ENCODE results near the gene SLC9A9. TPM values are rescaled to one million over a fixed set of nuclear protein-coding genes. Genes with fewer than 3 reads are reported as not detected.

SLC9A9 gene
- polyA plus RNA-seq, 1 donor (not counting 4 experiments of a cell fraction or from before 2014, with no cell fraction given): 5.2 TPM

DNA sequence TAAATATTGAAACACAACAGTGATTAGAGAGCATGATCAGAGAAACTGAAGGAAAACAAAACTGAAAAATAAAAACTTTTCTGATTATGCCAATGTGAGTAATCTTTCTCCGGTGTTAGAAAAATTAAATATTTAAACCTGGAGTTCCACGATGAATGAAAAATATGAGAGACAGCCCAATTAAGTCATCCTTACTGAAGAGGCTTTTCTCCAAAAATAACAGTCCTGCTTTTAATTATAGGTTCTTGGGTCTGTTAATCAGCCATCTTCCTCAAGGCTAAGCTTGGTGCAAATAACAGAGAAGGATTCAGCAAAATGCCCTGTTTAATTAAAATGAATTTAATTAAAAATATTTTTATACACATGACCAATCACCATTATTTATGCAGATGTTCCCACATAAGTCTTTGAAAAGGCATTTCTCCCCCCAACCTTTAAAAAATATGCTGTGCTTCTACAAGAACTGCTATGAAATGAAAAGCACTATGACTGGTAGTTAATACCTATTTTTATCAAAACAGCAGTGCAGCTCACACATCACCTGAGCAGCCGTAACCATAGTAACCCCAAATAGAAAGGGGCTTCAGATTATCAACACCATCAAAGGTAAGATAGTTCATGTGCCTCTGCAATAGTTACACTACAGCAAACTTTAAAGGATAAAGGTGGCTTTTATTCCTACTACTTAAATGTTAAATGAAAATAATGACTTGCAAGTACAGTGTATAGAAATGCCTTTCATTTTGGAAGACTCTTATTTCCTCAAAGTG is 175.7 kb downstream of the SLC9A9 start:
- DNase-seq (ENCODE audit: low read depth, low spot score) (no peak), FAIRE-seq (no peak)
- Histone ChIP-seq H3K4me2 (ENCODE audit: control insufficient read depth, extremely low read depth, insufficient read depth, low read depth, low read length) (no peak overlapping the region), H4K20me1 (ENCODE audit: control insufficient read depth, extremely low read depth, insufficient read depth, low read length) (no peaks in the 10 kb centered on the region), H3K9ac (ENCODE audit: control insufficient read depth, extremely low read depth, insufficient read depth, low read length) (no peak overlapping the region), H3K9me3 (ENCODE audit: control insufficient read depth, low read depth, low read length) (no peaks in the 10 kb centered on the region), H3K4me1 (ENCODE audit: control insufficient read depth, extremely low read depth, insufficient read depth, low read length) (no peaks in the 10 kb centered on the region), H3K27ac (ENCODE audit: control insufficient read depth, insufficient read depth, low read length) (no peak overlapping the region), H3K36me3 (ENCODE audit: control insufficient read depth in 2 of 2, extremely low read depth in 1 of 2, insufficient read depth in 2 of 2, low read length in 2 of 2) (no peaks in the 10 kb centered on the region), H3K9me1 (ENCODE audit: control insufficient read depth, extremely low read depth, insufficient read depth, low read length) (no peaks in the 10 kb centered on the region), H3K79me2 (ENCODE audit: control insufficient read depth, insufficient read depth, low read length) (no peaks in the 10 kb centered on the region), H2AFZ (ENCODE audit: control insufficient read depth, low read length) (no peak overlapping the region), H3K4me3 (ENCODE audit: control insufficient read depth in 2 of 3, extremely low read depth in 1 of 3, insufficient read depth in 2 of 3, low read depth in 1 of 3, low read length in 3 of 3) (no peak overlapping the region), H3K27me3 (ENCODE audit: control insufficient read depth, extremely low read depth, insufficient read depth, low read length) (no peaks in the 10 kb centered on the region)
- TF ChIP-seq EZH2 (IDR thresholded peaks at IDR 0.05; ENCODE audit: low read length): no peak
- TF ChIP-seq, protein P1, sequence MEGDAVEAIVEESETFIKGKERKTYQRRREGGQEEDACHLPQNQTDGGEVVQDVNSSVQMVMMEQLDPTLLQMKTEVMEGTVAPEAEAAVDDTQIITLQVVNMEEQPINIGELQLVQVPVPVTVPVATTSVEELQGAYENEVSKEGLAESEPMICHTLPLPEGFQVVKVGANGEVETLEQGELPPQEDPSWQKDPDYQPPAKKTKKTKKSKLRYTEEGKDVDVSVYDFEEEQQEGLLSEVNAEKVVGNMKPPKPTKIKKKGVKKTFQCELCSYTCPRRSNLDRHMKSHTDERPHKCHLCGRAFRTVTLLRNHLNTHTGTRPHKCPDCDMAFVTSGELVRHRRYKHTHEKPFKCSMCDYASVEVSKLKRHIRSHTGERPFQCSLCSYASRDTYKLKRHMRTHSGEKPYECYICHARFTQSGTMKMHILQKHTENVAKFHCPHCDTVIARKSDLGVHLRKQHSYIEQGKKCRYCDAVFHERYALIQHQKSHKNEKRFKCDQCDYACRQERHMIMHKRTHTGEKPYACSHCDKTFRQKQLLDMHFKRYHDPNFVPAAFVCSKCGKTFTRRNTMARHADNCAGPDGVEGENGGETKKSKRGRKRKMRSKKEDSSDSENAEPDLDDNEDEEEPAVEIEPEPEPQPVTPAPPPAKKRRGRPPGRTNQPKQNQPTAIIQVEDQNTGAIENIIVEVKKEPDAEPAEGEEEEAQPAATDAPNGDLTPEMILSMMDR (optimal IDR thresholded peaks at IDR 0.05 in 1 of 3, IDR thresholded peaks at IDR 0.05 in 1 of 3, conservative IDR thresholded peaks at IDR 0.05 in 1 of 3; ENCODE audit: extremely low read depth in 1 of 3, insufficient read depth in 2 of 3, low read length in 3 of 3): no peak
- dilution Hi-C loops (cut with MboI; ENCODE audit: extremely low pct_ligation_motif_present, low sequenced_read_pairs): no loop called here

DNA sequence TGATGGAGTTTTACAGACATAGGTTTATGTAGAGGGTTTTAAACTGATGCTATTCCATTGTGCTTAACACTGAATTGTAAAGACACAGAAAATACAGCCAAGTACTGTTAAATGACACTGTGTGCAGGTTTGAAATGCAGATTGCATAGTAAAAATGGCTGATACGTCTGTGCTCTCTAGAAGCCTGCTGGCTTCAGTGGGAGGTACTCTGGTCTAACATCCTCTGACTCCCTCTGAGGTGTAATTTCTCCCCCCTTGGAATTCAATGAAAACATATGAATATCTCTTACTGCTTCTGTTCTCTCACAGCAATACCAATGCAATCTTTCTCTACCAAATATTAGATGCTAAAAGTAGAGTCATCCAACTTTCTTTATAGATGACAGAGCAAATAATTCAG is 176.6 kb downstream of the SLC9A9 start:
- dilution Hi-C loops (cut with MboI; ENCODE audit: extremely low pct_ligation_motif_present, low sequenced_read_pairs): no loop called here
- H3K4me2 ChIP-seq (ENCODE audit: control insufficient read depth, extremely low read depth, insufficient read depth, low read depth, low read length): no peak overlapping the region
- H3K27ac ChIP-seq (ENCODE audit: control insufficient read depth, insufficient read depth, low read length): no peak overlapping the region
- H3K9ac ChIP-seq (ENCODE audit: control insufficient read depth, extremely low read depth, insufficient read depth, low read length): no peak overlapping the region
- no peak for FAIRE-seq
- no peak overlapping the region for H3K4me3 ChIP-seq (ENCODE audit: control insufficient read depth in 2 of 3, extremely low read depth in 1 of 3, insufficient read depth in 2 of 3, low read depth in 1 of 3, low read length in 3 of 3)
- no peak for TF ChIP-seq EZH2 (IDR thresholded peaks at IDR 0.05; ENCODE audit: low read length)
- TF ChIP-seq, protein P1 (optimal IDR thresholded peaks at IDR 0.05 in 1 of 3, IDR thresholded peaks at IDR 0.05 in 1 of 3, conservative IDR thresholded peaks at IDR 0.05 in 1 of 3; ENCODE audit: extremely low read depth in 1 of 3, insufficient read depth in 2 of 3, low read length in 3 of 3): no peak
- no peaks in the 10 kb centered on the region for H4K20me1 ChIP-seq (ENCODE audit: control insufficient read depth, extremely low read depth, insufficient read depth, low read length)
- no peak overlapping the region for H2AFZ ChIP-seq (ENCODE audit: control insufficient read depth, low read length)
- H3K27me3 ChIP-seq (ENCODE audit: control insufficient read depth, extremely low read depth, insufficient read depth, low read length): no peaks in the 10 kb centered on the region
- H3K9me3 ChIP-seq (ENCODE audit: control insufficient read depth, low read depth, low read length): no peaks in the 10 kb centered on the region
- H3K4me1 ChIP-seq (ENCODE audit: control insufficient read depth, extremely low read depth, insufficient read depth, low read length): no peaks in the 10 kb centered on the region
- H3K9me1 ChIP-seq (ENCODE audit: control insufficient read depth, extremely low read depth, insufficient read depth, low read length): no peaks in the 10 kb centered on the region
- no peak for DNase-seq (ENCODE audit: low read depth, low spot score)
- H3K79me2 ChIP-seq (ENCODE audit: control insufficient read depth, insufficient read depth, low read length): no peaks in the 10 kb centered on the region
- no peaks in the 10 kb centered on the region for H3K36me3 ChIP-seq (ENCODE audit: control insufficient read depth in 2 of 2, extremely low read depth in 1 of 2, insufficient read depth in 2 of 2, low read length in 2 of 2)

Measured in keratinocyte (primary cell).